ENCODE results near the gene PDGFD. TPM values are rescaled to one million over a fixed set of nuclear protein-coding genes. Genes with fewer than 3 reads are reported as not detected.

The PDGFD gene
- total and polyA plus RNA-seq, 12 donors, result 6.0 to 17.5 (median 10.7) TPM

GRCh38 chr11:103967985-103968384 is 196.0 kb downstream of the PDGFD start:
- ATAC-seq (peak in 1 of 8 donors; percentile 35), DNase-seq (no peak)
- WGBS, 2 donors, result 89 to 91% methylated on average over 8 of the region's 8 CpGs
- Histone ChIP-seq H3K27me3 (no peaks in the 10 kb centered on the region), H3K4me1 (no peaks in the 10 kb centered on the region), H3K4me3 (no peak overlapping the region), H3K9me3 (no peaks in the 10 kb centered on the region), H3K27ac (no peak overlapping the region), H3K36me3 (no peaks in the 10 kb centered on the region)
- intact Hi-C loops (cut with DNase I), result no loop called here
- no peak for TF ChIP-seq CTCF (IDR thresholded peaks at IDR 0.05)

GRCh38 chr11:103964390-103964789 is 199.6 kb downstream of the PDGFD start:
- ATAC-seq (no peak), DNase-seq (no peak)
- Histone ChIP-seq H3K27me3 (no peaks in the 10 kb centered on the region), H3K36me3 (no peaks in the 10 kb centered on the region), H3K9me3 (no peaks in the 10 kb centered on the region), H3K27ac (no peak overlapping the region), H3K4me3 (no peak overlapping the region), H3K4me1 (no peaks in the 10 kb centered on the region)
- intact Hi-C loops (cut with DNase I), result no loop called here
- no peak for TF ChIP-seq CTCF (IDR thresholded peaks at IDR 0.05)

GRCh38 chr11:103963648-103964047 is 200.3 kb downstream of the PDGFD start:
- intact Hi-C loops (cut with DNase I), result no loop called here
- Histone ChIP-seq H3K4me1 (no peaks in the 10 kb centered on the region), H3K4me3 (no peak overlapping the region), H3K36me3 (no peaks in the 10 kb centered on the region), H3K27ac (no peak overlapping the region), H3K9me3 (no peaks in the 10 kb centered on the region), H3K27me3 (no peaks in the 10 kb centered on the region)
- 86 to 88% methylated on average over 2 of the region's 2 CpGs for WGBS, 2 donors
- ATAC-seq (no peak), DNase-seq (no peak)
- TF ChIP-seq CTCF (IDR thresholded peaks at IDR 0.05), result no peak

GRCh38 chr11:103961010-103961409 is 202.9 kb downstream of the PDGFD start:
- ATAC-seq, result no peak
- no peak overlapping the region for H3K4me3 ChIP-seq
- no peaks in the 10 kb centered on the region for H3K36me3 ChIP-seq

More at GRCh38 chr11:103961010-103961409, 202.9 kb downstream of the PDGFD start:
- DNase-seq, result no peak
- intact Hi-C loops (cut with DNase I), result no loop called here
- TF ChIP-seq CTCF (IDR thresholded peaks at IDR 0.05), result no peak
- no peaks in the 10 kb centered on the region for H3K27me3 ChIP-seq
- H3K9me3 ChIP-seq, result peaks cover 0 to 4% (median 0%) of the 10 kb centered on the region in 11 donors
- H3K4me1 ChIP-seq, result no peaks in the 10 kb centered on the region
- H3K27ac ChIP-seq, result no peak overlapping the region

Data from heart right ventricle (tissue), 16 donors.